AG04449 (cell line): ENCODE measurements around the gene MAP1LC3B2.

Source experiments
- CTCF ChIA-PET: fragments of 350-600 bp; formaldehyde crosslinking; extraction: SDS; loops from one replicate; lab custom pipeline; 2021; ENCODE audit warnings: antibody characterized with exemption; lab: Yijun Ruan, JAX
- POLR2A ChIA-PET: fragments of 400-600, 350-600 bp; formaldehyde crosslinking; extraction: SDS; loops from one replicate; lab custom pipeline; 2020; ENCODE audit warnings: antibody characterized with exemption, inconsistent platforms; lab: Yijun Ruan, JAX
- DNase-seq: peaks from one replicate; pipeline ENCODE4 v3.0.0-alpha.2; 2010; ENCODE audit warnings: low read depth, low spot score
- H3K4me3 ChIP-seq: 2 replicates; pipeline ENCODE4 v1.5.1; 2011; ENCODE audit warnings: low read depth, mild to moderate bottlenecking, control low read depth, low read length
- CTCF ChIP-seq: IDR thresholded peaks from one replicate; pipeline ENCODE4 v1.5.1; 2011; ENCODE audit warnings: mild to moderate bottlenecking, moderate library complexity, low read length, control low read depth, inconsistent platforms; ENCODE audit not compliant: insufficient read depth; ENCODE audit errors: missing control alignments

Gene MAP1LC3B2

GRCh38 chr12:116539361-116539771 is 19.8 kb upstream of the MAP1LC3B2 start:
- TF ChIP-seq CTCF, result no peak
- ChIA-PET CTCF (interaction anchor here (1.1 kb wide), 1 partner anchor 17 kb away, joined by 3 read pairs; no protein-coding TSS in a partner anchor), POLR2A (interaction anchor here (1.0 kb wide), 1 partner anchor 106 kb away, joined by 6 read pairs; no protein-coding TSS in a partner anchor)
- DNase-seq, result no peak
- no peak overlapping the region for H3K4me3 ChIP-seq

- TF ChIP-seq CTCF, result no peak
- H3K4me3 ChIP-seq, result no peak overlapping the region; the same call in 1 of the 2 replicates
- POLR2A ChIA-PET, result no interaction called here
- CTCF ChIA-PET, result interaction anchor here (1.1 kb wide), 1 partner anchor 17 kb away, joined by 3 read pairs; no protein-coding TSS in a partner anchor
- no peak for DNase-seq
Measured at GRCh38 chr12:116539905-116540482, 19.2 kb upstream of the MAP1LC3B2 start.

- no peak for DNase-seq
- no peak overlapping the region for H3K4me3 ChIP-seq
- POLR2A ChIA-PET, result no interaction called here
- TF ChIP-seq CTCF, result no peak
- CTCF ChIA-PET, result no interaction called here
Measured at GRCh38 chr12:116540622-116541152, 18.5 kb upstream of the MAP1LC3B2 start.

- H3K4me3 ChIP-seq, result no peak overlapping the region
- TF ChIP-seq CTCF, result no peak
- CTCF ChIA-PET, result no interaction called here
- no peak for DNase-seq
- POLR2A ChIA-PET, result no interaction called here
Measured at GRCh38 chr12:116541547-116542344, 17.4 kb upstream of the MAP1LC3B2 start.

- no peak for DNase-seq
- CTCF ChIA-PET, result no interaction called here
- POLR2A ChIA-PET, result no interaction called here
Measured at GRCh38 chr12:116542345-116542956, 16.7 kb upstream of the MAP1LC3B2 start.

More at GRCh38 chr12:116542345-116542956, 16.7 kb upstream of the MAP1LC3B2 start:
- no peak overlapping the region for H3K4me3 ChIP-seq
- no peak for TF ChIP-seq CTCF
